OCI-LY7 (cell line): ENCODE results near the gene STPG1.
"Not testable (repeated sequence)": the region's sequence is repeated elsewhere in the genome, so short reads cannot be mapped to it uniquely, and the experiment has no call there.

Source experiments
- CTCF ChIP-seq: fragments of 200-600 bp; sonication (generic); conservative IDR thresholded peaks from 2 replicates; pipeline ENCODE4 v1.5.1; 2014; ENCODE audit warnings: mild to moderate bottlenecking, antibody characterized with exemption, low read length, moderate library complexity, mixed read lengths
- EZH2phosphoT487 ChIP-seq: fragments of 200-600 bp; sonication (generic); IDR thresholded peaks from 2 replicates; pipeline ENCODE4 v1.6.1; 2018; ENCODE audit warnings: low read depth, borderline replicate concordance, mild to moderate bottlenecking, mixed run types, antibody characterized with exemption, low read length, moderate library complexity, mixed read lengths

DNA sequence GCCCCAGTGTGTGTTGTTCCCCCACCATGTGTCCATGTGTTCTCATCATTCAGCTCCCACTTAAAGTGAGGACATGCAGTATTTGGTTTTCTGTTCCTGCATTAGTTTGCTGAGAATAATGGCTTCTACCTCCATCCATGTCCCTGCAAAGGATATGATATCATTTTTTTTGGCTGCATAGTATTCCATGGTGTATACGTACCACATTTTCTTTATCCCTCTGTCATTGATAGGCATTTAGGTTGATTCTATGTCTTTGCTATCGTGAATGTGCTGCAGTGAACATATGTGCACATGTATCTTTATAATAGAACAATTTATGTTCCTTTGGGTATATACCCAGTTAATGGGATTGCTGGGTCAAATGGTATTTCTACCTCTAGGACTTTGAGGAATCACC is 32.9 kb upstream of the STPG1 start:
- TF ChIP-seq CTCF, EZH2phosphoT487: not testable (repeated sequence)
